ENCODE results near the gene CES5A. TPM values are rescaled to one million over a fixed set of nuclear protein-coding genes. Genes with fewer than 3 reads are reported as not detected.
A peak's percentile ranks its signal among the peaks of the same experiment; 100 is the strongest.
"Not testable (repeated sequence)": the region's sequence is repeated elsewhere in the genome, so short reads cannot be mapped to it uniquely, and the experiment has no call there.

Gene CES5A
- total and polyA plus RNA-seq, 8 donors = not detected

DNA sequence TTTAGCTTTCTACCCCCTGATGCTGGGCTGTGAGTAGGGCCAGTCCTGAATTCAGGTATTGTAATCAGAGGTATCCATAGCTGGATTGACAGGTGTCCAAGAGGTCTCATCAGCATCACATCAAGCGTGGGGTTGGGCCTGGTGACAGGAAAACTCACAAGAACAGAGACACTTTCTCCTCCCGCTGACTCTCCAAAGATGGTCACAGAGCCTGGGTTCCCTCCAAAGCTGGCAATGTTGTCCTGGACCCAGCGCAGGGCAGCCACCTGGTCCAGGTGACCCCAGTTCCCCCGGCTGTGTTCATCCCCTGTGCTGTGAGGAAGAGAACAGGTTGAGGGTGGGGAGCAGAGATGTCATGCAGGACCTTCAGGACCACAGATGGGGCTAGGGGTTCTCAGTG is 54.0 kb downstream of the CES5A start:
- Histone ChIP-seq H3K27ac (no peak overlapping the region), H3K4me3 (no peak overlapping the region), H3K36me3 (no peaks in the 10 kb centered on the region), H3K9me3 (no peaks in the 10 kb centered on the region), H3K4me1 (no peaks in the 10 kb centered on the region), H3K27me3 (no peaks in the 10 kb centered on the region)
- intact Hi-C loops (cut with DNase I) = loop anchor here in 1 of 3 donors (10.0 kb wide), 1 partner anchor 66 kb away; no protein-coding TSS in a partner anchor
- ATAC-seq (no peak), DNase-seq (no peak), FAIRE-seq (no peak)
- 67 to 77% methylated on average over 4 of the region's 4 CpGs for WGBS, 2 donors
- TF ChIP-seq, protein P1, sequence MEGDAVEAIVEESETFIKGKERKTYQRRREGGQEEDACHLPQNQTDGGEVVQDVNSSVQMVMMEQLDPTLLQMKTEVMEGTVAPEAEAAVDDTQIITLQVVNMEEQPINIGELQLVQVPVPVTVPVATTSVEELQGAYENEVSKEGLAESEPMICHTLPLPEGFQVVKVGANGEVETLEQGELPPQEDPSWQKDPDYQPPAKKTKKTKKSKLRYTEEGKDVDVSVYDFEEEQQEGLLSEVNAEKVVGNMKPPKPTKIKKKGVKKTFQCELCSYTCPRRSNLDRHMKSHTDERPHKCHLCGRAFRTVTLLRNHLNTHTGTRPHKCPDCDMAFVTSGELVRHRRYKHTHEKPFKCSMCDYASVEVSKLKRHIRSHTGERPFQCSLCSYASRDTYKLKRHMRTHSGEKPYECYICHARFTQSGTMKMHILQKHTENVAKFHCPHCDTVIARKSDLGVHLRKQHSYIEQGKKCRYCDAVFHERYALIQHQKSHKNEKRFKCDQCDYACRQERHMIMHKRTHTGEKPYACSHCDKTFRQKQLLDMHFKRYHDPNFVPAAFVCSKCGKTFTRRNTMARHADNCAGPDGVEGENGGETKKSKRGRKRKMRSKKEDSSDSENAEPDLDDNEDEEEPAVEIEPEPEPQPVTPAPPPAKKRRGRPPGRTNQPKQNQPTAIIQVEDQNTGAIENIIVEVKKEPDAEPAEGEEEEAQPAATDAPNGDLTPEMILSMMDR (IDR thresholded peaks at IDR 0.05) = no peak

DNA sequence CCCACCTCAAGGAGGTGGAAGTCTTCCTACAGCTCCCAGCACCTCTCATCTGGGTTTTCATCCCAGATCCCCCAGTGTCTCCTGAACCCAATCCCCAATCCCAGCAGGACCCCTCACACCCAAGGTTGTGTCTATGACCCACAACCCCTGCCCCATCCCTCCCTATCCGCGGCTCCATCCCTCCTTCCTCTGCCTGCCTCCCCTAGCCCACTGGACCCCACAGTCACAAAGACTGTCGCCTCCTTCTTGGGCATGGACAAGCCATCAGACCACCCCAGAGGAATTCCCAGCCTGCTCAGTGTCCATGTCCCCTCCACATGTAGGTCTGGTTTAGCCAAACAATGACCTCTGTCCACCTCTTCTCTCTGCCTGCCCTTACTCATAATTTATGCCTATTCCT is 54.6 kb downstream of the CES5A start:
- Histone ChIP-seq H3K4me3 (no peak overlapping the region), H3K27me3 (no peaks in the 10 kb centered on the region), H3K27ac (no peak overlapping the region), H3K9me3 (no peaks in the 10 kb centered on the region), H3K4me1 (no peaks in the 10 kb centered on the region), H3K36me3 (no peaks in the 10 kb centered on the region)
- TF ChIP-seq, protein P1 (IDR thresholded peaks at IDR 0.05) = no peak
- no peak for DNase-seq
- intact Hi-C loops (cut with DNase I) = loop anchor here in 1 of 3 donors (10.0 kb wide), 1 partner anchor 66 kb away; no protein-coding TSS in a partner anchor
- ATAC-seq = no peak
- WGBS, 2 donors = 78 to 86% methylated on average over 3 of the region's 3 CpGs
- no peak for FAIRE-seq

DNA sequence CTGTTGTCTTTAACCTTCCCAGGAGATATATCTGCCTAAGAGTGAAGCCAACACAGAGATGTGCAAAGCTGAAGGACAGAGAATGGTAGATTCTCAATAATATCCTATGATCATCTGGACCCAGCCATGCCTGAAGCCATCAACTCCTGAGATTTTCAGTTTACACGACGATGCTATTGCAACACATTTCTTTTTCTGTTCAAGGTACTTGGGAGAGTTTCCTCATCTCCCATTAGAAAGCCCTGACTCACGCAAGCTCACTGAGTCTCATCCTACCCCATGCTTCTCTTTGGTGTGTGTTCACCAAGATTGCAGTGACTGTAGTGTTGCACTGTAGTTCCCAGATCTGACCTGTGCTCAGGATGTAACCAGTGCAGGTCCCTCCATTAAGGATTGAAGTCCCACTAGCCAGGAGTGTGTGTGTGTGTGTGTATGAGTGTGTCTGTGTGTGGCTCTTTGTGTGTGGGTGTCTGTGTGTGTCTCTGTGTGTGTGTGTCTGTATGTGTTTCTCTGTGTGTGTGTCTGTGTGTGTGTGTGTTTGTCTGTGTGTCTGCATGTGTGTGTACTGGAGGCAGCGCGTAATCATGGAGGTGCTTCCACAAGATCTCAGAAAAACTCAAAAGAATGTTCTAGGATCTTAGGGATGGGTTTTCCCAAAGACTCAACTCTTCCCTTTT is 57.8 kb downstream of the CES5A start:
- Histone ChIP-seq H3K4me1 (no peaks in the 10 kb centered on the region), H3K27me3 (no peaks in the 10 kb centered on the region), H3K9me3 (no peaks in the 10 kb centered on the region), H3K4me3 (no peak overlapping the region), H3K36me3 (no peaks in the 10 kb centered on the region), H3K27ac (no peak overlapping the region)
- no peak for DNase-seq
- intact Hi-C loops (cut with DNase I) = no loop called here
- 75 to 80% methylated on average over 5 of the region's 5 CpGs for WGBS, 2 donors
- no peak for ATAC-seq
- FAIRE-seq = no peak
- TF ChIP-seq, protein P1 (IDR thresholded peaks at IDR 0.05) = no peak

DNA sequence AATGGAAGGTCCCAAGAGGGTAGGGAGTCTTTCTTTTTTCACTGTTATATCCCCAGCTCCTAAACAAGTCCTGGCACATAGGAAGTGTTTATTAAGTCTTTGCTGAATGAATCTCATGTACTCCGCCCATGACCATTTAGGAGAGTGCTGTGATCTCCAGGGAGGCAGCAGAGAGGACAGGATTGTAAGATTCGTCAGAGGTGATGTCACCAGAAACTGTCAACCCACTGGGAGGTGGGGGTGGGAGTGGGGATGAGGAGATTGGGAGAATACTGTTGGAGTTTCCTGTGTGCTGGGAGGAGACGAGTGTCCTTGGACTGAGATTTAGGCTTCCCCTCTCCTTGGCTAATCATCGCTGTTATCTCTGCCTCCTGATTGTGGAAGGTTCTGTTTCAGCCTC is 59.0 kb downstream of the CES5A start:
- H3K4me1 ChIP-seq; intact Hi-C loops (cut with DNase I); ATAC-seq; H3K27ac ChIP-seq; H3K27me3 ChIP-seq; H3K4me3 ChIP-seq; FAIRE-seq; H3K36me3 ChIP-seq; H3K9me3 ChIP-seq: not testable (repeated sequence)
- 50 to 54% methylated on average over 4 of the region's 4 CpGs for WGBS, 2 donors
- DNase-seq = peak in 1 of 6 donors; percentile 6

DNA sequence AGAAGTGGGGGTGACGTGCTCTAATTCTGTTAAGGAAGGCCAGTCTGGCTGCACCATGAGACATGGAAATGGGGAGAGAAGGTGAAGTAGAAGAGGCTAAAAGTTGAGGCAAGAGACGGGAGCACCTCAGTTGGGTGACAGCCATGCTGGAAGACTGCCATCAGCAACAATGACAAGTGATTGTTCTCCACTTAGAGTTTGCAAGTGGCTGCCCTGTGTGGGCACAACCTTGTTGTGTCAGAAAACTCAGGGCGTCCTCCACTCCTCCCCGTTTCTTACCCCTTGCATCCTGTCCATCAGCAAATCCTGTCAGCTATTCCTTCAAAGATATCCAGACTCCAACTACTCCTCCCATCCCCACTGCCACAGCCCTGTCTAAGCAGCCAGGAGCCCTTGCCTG is 59.9 kb downstream of the CES5A start:
- no peak overlapping the region for H3K27ac ChIP-seq
- TF ChIP-seq, protein P1 (IDR thresholded peaks at IDR 0.05) = no peak
- DNase-seq (peak in 1 of 6 donors; percentile 11), ATAC-seq (no peak), FAIRE-seq (no peak)
- no peak overlapping the region for H3K4me3 ChIP-seq
- 58 to 72% methylated on average over 4 of the region's 4 CpGs for WGBS, 2 donors
- no peaks in the 10 kb centered on the region for H3K9me3 ChIP-seq
- H3K27me3 ChIP-seq = no peaks in the 10 kb centered on the region
- no peaks in the 10 kb centered on the region for H3K4me1 ChIP-seq
- intact Hi-C loops (cut with DNase I) = no loop called here
- no peaks in the 10 kb centered on the region for H3K36me3 ChIP-seq

DNA sequence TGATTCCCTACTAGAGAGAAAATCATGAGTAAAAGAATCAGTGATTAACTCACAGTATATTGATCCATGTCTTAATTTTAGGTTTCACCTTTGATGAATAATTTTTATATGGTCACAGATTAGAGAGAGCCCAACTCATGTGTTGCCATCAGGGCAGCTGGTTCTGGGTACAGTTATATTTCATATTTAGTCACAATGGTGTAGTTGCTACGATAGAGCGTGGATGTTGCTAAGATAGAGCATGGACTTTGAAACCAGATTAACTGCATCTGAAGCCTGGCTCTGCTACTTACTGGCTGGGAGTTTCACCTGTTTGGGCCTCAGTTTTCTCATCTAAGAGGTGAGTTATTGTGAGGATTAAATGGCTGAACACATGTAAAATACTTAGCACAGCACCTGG is 61.0 kb downstream of the CES5A start:
- intact Hi-C loops (cut with DNase I); H3K9me3 ChIP-seq; DNase-seq; H3K4me3 ChIP-seq; H3K4me1 ChIP-seq; H3K27me3 ChIP-seq; H3K27ac ChIP-seq; H3K36me3 ChIP-seq; FAIRE-seq: not testable (repeated sequence)
- ATAC-seq = peak in 3 of 4 donors; percentile 30 to 55 (median 53)
- WGBS, 2 donors = 8% methylated on average over 2 of the region's 2 CpGs

DNA sequence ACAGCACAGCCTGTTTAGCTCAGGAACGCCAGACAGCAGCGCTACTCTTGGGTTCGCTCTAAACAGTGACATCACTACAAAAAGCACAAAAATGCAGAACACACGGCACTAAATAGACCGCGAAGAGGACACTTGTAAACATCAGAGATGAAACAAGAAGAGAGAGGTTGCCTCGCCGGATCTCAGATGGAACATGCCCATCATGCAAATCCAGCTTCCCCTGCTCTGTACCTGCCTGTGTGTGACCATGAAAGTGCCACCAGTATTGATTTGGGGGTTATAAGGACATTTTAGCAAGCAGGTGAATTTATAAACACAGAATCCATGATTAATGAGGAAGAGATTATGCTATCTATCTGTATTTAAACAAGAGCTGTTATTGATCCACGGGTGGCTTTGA is 61.4 kb downstream of the CES5A start:
- FAIRE-seq; intact Hi-C loops (cut with DNase I); ATAC-seq; H3K27me3 ChIP-seq; H3K4me3 ChIP-seq; H3K36me3 ChIP-seq; H3K4me1 ChIP-seq; H3K9me3 ChIP-seq; H3K27ac ChIP-seq: not testable (repeated sequence)
- peak in 1 of 6 donors; percentile 19 for DNase-seq
- 17% methylated on average over 8 of the region's 9 CpGs for WGBS, 2 donors
